ENCODE measurements around the gene ZEB1. TPM values are rescaled to one million over a fixed set of nuclear protein-coding genes. Genes with fewer than 3 reads are reported as not detected.

ZEB1 gene
- total and polyA plus RNA-seq, 2 of the 13 experiments (the other 11 are each of a cell fraction or from before 2014, with no cell fraction given), result 9.6 to 18.0 TPM

DNA sequence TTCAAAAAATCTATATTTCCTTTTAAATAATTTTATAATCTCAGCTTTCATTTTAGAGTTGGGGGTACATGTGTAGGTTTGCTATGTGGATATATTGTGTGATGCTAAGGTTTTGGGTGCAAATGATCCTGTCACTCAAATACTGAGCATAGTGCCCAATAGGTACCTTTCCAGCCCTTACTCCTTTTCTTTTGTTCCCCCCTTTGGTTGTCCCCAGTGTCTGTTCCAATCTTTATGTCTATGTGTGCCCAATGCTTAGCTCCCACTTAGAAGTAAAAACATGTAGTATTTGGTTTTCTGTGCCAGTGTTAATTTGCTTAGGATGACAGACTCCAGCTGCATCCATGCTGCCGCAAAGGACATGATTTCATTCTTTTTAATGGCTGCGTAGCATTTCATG lies 103.6 kb downstream of the ZEB1 start (continued):
- TF ChIP-seq NR2F1 (CRISPR knock-in tag; IDR thresholded peaks at IDR 0.05) (no peak), NFYC (CRISPR knock-in tag; IDR thresholded peaks at IDR 0.05) (no peak)

- POLR2A ChIA-PET, result no interaction called here
- no peaks in the 10 kb centered on the region for H3K9me3 ChIP-seq (ENCODE audit: low read length)
- peaks cover 9% of the 10 kb centered on the region; the same call in 1 of the 2 replicates for H4K20me1 ChIP-seq (ENCODE audit: insufficient read depth, low read length)
- TF ChIP-seq ESRRA (CRISPR knock-in tag; IDR thresholded peaks at IDR 0.05; ENCODE audit: low read depth), result no peak
- no peak for TF ChIP-seq ZNF446 (CRISPR knock-in tag; IDR thresholded peaks at IDR 0.05)
- TF ChIP-seq EED (CRISPR knock-in tag; IDR thresholded peaks at IDR 0.05), result no peak
- no peak for TF ChIP-seq ZNF780A (CRISPR knock-in tag; IDR thresholded peaks at IDR 0.05)
- TF ChIP-seq ATAD3A (CRISPR knock-in tag; IDR thresholded peaks at IDR 0.05), result no peak
- TF ChIP-seq IRF9 (CRISPR knock-in tag; IDR thresholded peaks at IDR 0.05; ENCODE audit: borderline replicate concordance), result no peak
- no peak for TF ChIP-seq ZNF451 (CRISPR knock-in tag; IDR thresholded peaks at IDR 0.05)
- ATAC-seq (no peak), FAIRE-seq (no peak), DNase-seq (ENCODE audit: low spot score) (no peak)
- H3K9ac ChIP-seq (ENCODE audit: insufficient read depth, low read depth, low read length), result no peak overlapping the region
- intact Hi-C loops (cut with micrococcal nuclease; ENCODE audit: unreplicated experiment) (no loop called here), in situ Hi-C loops (cut with HindIII; ENCODE audit: extremely low pct_ligation_motif_present, low pct_unique_long_range_greater_than_20kb) (no loop called here)
- H3K4me1 ChIP-seq (ENCODE audit: insufficient read depth, low read length), result peaks cover 5% of the 10 kb centered on the region; the same call in 1 of the 2 replicates
- WGBS (ENCODE audit: low lambda C conversion rate), result 100% methylated on average over 1 of the region's 1 CpG
- H3K4me3 ChIP-seq (replicated peaks in 1 of 3; ENCODE audit: insufficient read depth in 1 of 3, low read depth in 2 of 3, low read length in 3 of 3), result no peak overlapping the region
- CTCF ChIA-PET (ENCODE audit: low intra/inter-chr PET ratio, low total read pairs), result no interaction called here
- no TSS peak for BruUV-seq (replicated peaks)
- no peaks in the 10 kb centered on the region for H3K36me3 ChIP-seq (replicated peaks in 1 of 2; ENCODE audit: control insufficient read depth in 1 of 2, insufficient read depth in 2 of 2, low read length in 2 of 2)
- no peak overlapping the region for H2AFZ ChIP-seq (ENCODE audit: low read length)
- no peaks in the 10 kb centered on the region for H3K27me3 ChIP-seq (ENCODE audit: control insufficient read depth in 1 of 2, insufficient read depth in 2 of 2, low read length in 2 of 2)
- no peak overlapping the region for H3K27ac ChIP-seq (ENCODE audit: extremely low read length, insufficient read depth, low read length)
- H3K4me2 ChIP-seq (ENCODE audit: low read depth, low read length), result no peak overlapping the region
- peaks cover 28% of the 10 kb centered on the region for H3K79me2 ChIP-seq (ENCODE audit: insufficient read depth, low read length)
Observed at GRCh38 chr10:31424473-31424872, 105.5 kb downstream of the ZEB1 start.
